ENCODE data around the gene PTPRN2.

PTPRN2 gene

GRCh38 chr7:157545681-157546060, 1042.0 kb downstream of the PTPRN2 start:
- no peak for TF ChIP-seq CTCF (IDR thresholded peaks at IDR 0.05; ENCODE audit: low read depth, low read length)
- DNase-seq (ENCODE audit: extremely low read depth, low read depth) = no peak

- no peak for TF ChIP-seq CTCF (IDR thresholded peaks at IDR 0.05; ENCODE audit: low read depth, low read length)
These were observed 1042.5 kb downstream of the PTPRN2 start for GRCh38 chr7:157544980-157545680.

GRCh38 chr7:157544226-157544625, 1043.4 kb downstream of the PTPRN2 start:
- no peak for DNase-seq (ENCODE audit: extremely low read depth, low read depth)
- TF ChIP-seq CTCF (IDR thresholded peaks at IDR 0.05; ENCODE audit: low read depth, low read length) = no peak

More at GRCh38 chr7:157544980-157545680, 1042.5 kb downstream of the PTPRN2 start:
- DNase-seq (ENCODE audit: extremely low read depth, low read depth) = no peak

GRCh38 chr7:157543791-157544190, 1043.8 kb downstream of the PTPRN2 start:
- no peak for TF ChIP-seq CTCF (IDR thresholded peaks at IDR 0.05; ENCODE audit: low read depth, low read length)
- no peak for DNase-seq (ENCODE audit: extremely low read depth, low read depth)

GRCh38 chr7:157543276-157543675, 1044.3 kb downstream of the PTPRN2 start:
- DNase-seq (ENCODE audit: extremely low read depth, low read depth) = no peak
- no peak for TF ChIP-seq CTCF (IDR thresholded peaks at IDR 0.05; ENCODE audit: low read depth, low read length)

GRCh38 chr7:157542068-157543021, 1045.3 kb downstream of the PTPRN2 start:
- no peak for TF ChIP-seq CTCF (IDR thresholded peaks at IDR 0.05; ENCODE audit: low read depth, low read length)
- no peak for DNase-seq (ENCODE audit: extremely low read depth, low read depth)

Measured in AG09319 (cell line).